Activated CD4-positive, alpha-beta T cell treated with anti-CD3 and anti-CD28 coated beads for 24 hours (primary cell): Measurements from ENCODE around the gene EDC4.
A peak's percentile ranks its signal among the peaks of the same experiment; 100 is the strongest.
"Not testable (repeated sequence)": the region's sequence is repeated elsewhere in the genome, so short reads cannot be mapped to it uniquely, and the experiment has no call there.

Experiments used
- DNase-seq, 2 donors: peaks; one replicate each; pipeline ENCODE4 v3.0.0-alpha.2; 2020; ENCODE audit warnings: low read depth in 2 of 2

Gene EDC4

DNA sequence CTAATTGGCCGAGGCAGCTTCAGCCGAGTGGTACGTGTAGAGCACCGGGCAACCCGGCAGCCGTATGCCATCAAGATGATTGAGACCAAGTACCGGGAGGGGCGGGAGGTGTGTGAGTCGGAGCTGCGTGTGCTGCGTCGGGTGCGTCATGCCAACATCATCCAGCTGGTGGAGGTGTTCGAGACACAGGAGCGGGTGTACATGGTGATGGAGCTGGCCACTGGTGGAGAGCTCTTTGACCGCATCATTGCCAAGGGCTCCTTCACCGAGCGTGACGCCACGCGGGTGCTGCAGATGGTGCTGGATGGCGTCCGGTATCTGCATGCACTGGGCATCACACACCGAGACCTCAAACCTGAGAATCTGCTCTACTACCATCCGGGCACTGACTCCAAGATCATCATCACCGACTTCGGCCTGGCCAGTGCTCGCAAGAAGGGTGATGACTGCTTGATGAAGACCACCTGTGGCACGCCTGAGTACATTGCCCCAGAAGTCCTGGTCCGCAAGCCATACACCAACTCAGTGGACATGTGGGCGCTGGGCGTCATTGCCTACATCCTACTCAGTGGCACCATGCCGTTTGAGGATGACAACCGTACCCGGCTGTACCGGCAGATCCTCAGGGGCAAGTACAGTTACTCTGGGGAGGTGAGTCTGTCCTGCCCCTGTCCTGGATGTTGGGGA, 36.3 kb downstream of the EDC4 start:
- no peak for DNase-seq

- no peak for DNase-seq
These were observed 37.3 kb downstream of the EDC4 start for GRCh38 chr16:67910158-67910557.

GRCh38 chr16:67914758-67915495, 42.1 kb downstream of the EDC4 start:
- no peak for DNase-seq

GRCh38 chr16:67915496-67915769, 42.6 kb downstream of the EDC4 start:
- not testable (repeated sequence) for DNase-seq

DNA sequence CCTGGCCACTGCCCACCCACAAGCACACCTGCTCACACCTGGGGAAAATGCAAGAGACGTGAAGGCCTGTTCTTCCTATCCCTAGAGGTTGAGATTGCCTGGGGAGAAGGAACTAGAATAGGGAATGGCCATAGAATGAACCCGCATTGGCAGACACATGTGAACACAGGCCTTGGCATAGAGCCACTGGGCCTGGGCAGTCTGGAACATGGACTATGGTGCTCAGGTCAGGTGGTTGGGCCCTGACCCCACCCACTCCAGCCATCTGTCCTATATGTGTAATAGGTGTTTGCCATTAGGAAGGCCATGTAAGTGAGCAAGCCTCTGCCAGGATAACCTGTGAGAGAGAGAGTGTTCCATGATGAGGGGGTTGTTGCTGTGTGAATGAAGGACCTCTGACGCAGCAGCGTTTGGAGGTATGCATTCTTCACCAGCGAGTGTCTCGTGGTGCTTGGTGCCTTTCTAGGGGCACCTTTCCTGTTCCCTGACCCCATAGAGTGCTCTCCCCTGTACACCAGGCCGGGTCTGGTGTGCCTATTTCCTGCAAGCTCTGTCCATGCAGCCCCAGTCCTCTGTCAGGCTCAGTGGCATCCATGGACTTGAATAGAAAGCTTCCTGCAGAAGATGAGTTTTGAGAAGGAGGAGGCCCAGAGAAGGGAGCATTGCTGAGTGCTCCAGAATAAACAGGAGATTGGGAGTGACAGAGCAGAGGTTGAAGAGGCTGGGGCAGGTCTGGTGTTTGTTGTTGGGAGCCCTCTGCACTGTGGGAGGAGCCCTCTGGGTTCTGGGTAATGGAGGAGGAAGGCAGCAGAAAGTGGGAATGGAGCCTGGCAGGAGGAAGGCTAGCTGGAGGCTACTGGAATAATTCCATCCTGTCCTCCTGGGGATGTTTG, 43.2 kb downstream of the EDC4 start:
- DNase-seq: no peak

DNA sequence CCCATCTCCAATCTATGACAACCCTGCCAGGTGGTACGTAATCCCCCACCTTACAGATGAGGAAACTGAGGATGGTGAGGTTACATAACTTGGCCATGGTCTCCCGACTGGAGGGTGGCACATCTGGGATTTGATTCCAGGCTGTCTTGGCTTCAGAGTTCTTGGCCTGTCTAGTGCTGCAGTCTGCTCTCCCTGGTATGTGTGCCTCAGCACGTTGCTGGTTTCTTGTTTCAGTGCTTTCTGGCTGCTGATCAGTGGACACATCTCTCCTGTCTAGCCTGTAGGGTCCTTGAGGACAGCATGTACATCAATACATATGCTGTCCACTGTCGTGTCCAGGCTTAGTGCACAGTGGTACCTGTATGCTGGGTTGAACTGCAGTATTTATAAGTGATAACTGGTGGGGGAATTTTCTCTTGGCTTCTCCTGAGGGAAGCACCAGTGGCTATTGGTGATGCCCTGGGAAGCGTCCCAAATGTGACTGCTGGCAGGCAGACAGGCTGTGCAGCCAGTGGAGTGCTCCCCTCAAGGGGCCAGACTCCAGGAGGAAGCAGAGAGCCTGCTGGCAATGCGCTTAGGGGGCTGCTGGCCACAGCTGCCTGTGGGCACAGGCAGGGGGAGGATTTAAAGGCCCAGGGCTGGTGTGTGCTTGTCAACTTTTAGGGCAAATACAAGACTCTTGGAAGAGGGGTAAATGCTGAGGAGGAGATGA, 44.4 kb downstream of the EDC4 start:
- no peak for DNase-seq

DNA sequence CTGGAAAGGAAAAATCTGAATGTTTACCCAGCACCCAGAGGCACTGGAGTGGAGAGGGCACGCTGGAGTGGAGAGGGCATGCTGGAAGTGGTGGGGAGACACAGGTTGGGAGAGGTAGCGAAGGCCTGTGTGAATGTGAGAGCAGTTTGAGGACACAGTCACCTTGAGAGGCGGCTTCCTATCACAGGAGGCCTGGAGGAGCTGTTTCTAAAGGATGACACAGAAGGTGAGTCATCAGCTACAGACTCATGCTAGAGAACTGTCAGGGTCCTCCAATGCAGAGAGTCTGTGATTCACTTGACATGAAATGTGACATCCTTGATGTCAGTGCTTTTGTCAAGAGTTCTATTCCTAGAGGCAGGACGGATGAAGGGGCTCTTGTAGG, 45.0 kb downstream of the EDC4 start:
- peak in 1 of 2 donors; percentile 38 for DNase-seq

- no peak for DNase-seq
These were observed 46.9 kb downstream of the EDC4 start for GRCh38 chr16:67919622-67920221.

- no peak for DNase-seq
These were observed 49.4 kb downstream of the EDC4 start for GRCh38 chr16:67922221-67922620.

GRCh38 chr16:67922740-67923139, 49.9 kb downstream of the EDC4 start:
- no peak for DNase-seq

GRCh38 chr16:67923414-67924116, 50.7 kb downstream of the EDC4 start:
- no peak for DNase-seq

DNA sequence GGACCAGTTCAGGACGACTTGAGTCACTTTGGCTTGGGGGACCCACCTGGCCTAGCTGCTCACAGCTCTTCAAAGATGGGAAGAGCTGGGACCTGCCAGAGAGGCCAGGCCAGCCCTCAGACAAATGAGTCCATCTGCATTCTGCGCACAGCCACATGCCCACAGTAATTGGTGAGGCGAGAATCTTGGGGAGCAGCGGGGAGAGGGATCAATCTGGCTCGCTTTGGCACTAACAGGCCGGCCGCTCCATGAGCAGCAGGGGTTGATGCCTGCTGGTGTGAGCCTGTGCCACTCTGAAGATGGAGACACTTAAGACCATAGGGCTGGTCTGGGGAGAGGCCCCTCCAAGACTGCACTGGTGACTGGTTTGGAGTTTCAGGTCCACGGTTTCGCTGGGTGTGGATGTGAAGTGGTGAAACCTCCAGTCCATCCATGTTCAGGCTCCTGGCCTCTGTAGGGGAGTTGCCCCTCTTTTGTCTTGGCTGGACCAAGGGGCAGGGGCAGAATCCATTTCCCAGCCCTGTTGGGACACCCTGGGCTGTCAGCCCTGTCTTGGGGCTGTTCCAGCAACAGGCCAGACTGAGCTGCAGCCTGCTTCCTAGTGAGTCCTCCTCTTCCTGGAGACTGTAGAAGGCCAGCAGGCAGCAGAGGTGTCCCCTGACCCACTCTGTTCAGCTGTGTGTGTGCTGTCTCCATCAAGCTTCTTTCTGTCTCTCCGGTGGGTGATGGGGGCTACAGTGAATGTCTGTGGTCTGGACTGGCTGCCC, 51.5 kb downstream of the EDC4 start:
- no peak for DNase-seq

- no peak for DNase-seq
These were observed 53.4 kb downstream of the EDC4 start for GRCh38 chr16:67926181-67926750.

DNA sequence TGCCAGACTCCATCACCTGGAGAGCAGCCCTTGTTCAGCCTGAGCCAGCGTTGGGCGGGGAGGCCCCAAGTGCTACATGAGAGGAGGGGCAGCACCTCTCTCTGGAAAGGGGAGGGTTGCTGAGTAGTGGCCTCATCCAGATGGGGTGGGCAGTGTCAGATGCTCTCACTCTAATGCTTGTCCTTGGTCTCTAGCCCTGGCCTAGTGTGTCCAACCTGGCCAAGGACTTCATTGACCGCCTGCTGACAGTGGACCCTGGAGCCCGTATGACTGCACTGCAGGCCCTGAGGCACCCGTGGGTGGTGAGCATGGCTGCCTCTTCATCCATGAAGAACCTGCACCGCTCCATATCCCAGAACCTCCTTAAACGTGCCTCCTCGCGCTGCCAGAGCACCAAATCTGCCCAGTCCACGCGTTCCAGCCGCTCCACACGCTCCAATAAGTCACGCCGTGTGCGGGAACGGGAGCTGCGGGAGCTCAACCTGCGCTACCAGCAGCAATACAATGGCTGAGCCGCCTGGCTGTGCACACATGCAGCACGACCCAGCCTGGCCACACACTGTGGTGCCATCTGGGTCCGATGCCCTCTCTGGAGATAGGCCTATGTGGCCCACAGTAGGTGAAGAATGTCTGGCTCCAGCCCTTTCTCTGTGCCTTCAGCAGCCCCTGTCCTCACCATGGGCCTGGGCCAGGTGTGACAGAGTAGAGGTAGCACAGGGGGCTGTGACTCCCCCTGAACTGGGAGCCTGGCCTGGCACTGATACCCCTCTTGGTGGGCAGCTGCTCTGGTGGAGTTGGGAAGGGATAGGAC, 54.5 kb downstream of the EDC4 start:
- DNase-seq: no peak

- no peak for DNase-seq
These were observed 55.3 kb downstream of the EDC4 start for GRCh38 chr16:67928147-67928546.

- DNase-seq: peak; percentile 64 to 69
These were observed 55.9 kb downstream of the EDC4 start for GRCh38 chr16:67928561-67929364.

DNA sequence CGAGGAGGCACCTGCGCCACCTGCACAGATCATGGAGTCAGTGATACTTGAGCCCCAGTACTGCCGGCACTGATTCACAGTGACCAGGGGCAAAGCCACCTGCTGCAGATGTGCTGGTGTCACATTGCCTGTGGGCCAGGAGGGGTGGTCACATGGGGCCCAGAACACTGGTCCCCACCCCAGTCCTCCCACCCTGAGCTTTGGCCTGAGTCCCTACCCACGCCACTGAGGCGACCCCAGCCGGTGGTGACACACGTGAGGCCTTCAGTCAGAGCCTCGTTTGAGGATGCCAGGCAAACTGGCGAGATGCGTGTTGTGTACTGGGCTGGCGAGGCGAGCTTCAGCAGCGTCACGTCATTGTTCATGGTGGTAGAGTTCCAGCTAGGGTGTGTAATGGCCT, 57.3 kb downstream of the EDC4 start:
- DNase-seq: no peak

DNA sequence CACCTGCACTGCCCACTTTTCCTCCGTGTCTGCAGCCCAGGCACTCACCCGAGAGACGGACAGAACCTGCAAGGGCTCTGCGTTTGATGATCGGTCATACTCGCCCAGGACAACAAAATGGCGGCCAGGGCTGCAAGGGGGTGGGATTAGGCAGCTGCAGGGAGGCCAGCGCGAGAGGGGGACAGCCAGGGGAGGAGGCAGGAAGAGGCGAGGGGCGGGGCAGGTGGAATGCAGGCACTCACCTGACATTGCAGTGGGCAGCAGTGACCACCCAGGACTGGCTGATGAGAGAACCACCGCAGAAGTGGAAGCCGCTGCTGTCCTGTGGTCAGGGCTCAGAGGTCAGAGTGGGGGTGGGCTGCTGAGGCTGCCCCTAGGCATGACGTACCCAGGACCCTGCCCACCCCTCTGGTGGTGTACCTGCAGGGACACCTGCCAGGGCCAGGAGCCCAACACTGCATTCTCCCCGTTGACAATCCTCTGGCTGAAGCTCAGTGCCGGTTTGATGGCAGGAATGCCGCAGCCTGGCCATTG, 57.9 kb downstream of the EDC4 start:
- no peak for DNase-seq
